GM19035 (cell line): Measurements from ENCODE around the gene C20orf141.
"Not testable (repeated sequence)": the region's sequence is repeated elsewhere in the genome, so short reads cannot be mapped to it uniquely, and the experiment has no call there.

Experiments
- ATAC-seq: cut with Tn5 transposase; IDR thresholded peaks from one replicate; pipeline ENCODE4 v1.9.1; 2021; ENCODE audit not compliant: unreplicated experiment

The C20orf141 gene

DNA sequence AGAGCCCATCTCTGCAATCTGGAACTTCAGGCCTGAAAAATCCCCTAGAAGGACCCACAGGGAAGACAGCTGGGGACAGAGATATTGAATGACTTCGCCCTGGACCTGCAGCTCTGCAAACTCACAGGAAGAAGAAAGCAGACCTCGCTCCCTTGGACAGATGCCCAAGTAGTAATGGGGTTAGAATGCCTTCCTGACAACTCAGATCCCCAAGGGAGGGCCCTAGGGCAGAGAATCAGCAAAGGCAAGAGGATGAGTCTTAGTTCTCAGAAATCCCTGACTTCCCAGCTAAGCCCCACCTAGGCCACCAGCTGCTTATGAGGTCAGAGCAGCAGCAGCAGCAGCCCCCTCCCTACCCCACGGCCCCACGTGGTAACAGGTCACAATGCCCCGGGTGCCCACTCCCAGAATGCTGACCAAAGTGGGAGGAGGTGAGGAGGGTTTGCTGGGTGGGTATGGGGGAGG is at the start of gene C20orf141:
Gene C20orf141, plus strand, starts transcription at position 401 of the 465 bp plus-strand sequence. CDS start 198 bp downstream, outside the sequence.
- no peak for ATAC-seq

- ATAC-seq: no peak
Observed at GRCh38 chr20:2767768-2768631, 46.8 kb upstream of the C20orf141 start.

DNA sequence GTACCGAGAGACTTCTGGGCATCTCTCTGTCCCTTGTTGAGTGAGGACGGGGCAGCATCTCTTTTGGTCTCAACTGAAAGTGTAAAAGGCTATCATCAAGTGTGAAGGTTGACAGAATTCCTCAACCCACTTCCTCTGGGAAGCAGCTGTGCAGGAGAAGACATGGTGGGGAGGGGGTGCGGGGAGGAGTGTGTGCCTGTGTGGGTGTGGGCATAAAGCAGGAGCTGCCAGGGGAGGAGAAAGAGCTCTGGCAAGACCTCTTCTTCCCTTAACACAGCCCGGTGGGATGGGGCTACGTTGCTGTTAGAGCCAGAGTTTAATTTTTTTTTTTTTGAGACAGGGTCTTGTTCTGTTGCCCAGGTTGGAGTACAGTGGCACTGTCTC is 46.2 kb upstream of the C20orf141 start:
- no peak for ATAC-seq

DNA sequence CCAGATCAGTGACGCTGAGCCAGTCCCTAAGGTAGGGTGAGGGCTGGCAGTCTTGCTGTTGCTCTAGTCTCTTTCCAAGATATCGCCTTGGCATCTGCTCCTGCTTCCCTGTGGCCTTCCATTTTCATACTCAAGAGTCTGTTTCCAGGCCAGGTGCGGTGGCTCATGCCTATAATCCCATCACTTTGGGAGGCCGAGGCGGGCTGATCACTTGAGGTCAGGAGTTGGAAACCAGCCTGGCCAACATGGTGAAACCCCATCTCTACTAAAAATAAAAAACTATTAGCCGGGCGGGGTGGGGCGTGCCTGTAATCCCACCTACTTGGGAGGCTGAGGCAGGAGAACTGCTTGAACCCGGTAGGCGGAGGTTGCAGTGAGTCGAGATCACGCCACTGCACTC is 44.7 kb upstream of the C20orf141 start:
- not testable (repeated sequence) for ATAC-seq

GRCh38 chr20:2771631-2772080 is 43.1 kb upstream of the C20orf141 start:
- no peak for ATAC-seq

DNA sequence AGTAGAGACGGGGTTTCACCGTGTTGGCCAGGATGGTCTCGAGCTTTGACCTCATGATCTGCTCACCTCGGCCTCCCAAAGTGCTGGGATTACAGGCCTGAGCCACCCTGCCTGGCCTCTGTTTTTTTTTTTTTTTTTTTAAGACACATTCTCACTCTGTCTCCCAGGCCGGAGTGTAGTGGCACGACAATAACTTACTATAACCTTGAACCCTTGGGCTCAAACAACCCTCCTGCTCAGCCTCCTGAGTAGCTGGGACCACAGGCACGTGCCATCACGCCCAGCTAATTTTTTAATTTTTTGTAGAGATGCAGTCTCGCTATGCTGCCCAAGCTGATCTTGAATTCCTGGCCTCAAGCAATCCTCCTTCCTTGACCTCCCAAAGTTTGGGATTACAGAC is 41.0 kb upstream of the C20orf141 start:
- ATAC-seq: no peak

DNA sequence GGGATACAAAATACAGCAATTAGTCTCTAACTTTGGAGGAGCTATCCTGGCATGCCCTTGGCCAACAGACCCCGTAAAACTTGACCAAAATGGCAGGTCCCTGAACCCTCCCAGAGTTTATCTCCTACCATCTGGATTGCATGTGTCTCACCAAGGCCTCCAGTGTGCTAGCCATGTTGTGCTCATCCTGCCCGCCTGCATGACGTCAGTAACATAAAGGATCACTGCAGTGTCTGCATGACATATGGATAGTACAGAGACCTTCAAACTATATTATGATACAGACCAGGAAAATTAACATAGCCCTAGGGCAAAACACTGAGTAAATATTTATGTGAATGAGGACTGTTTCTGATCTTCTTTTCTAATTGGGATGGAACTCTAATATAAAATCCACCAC is 39.6 kb upstream of the C20orf141 start:
- ATAC-seq: no peak

DNA sequence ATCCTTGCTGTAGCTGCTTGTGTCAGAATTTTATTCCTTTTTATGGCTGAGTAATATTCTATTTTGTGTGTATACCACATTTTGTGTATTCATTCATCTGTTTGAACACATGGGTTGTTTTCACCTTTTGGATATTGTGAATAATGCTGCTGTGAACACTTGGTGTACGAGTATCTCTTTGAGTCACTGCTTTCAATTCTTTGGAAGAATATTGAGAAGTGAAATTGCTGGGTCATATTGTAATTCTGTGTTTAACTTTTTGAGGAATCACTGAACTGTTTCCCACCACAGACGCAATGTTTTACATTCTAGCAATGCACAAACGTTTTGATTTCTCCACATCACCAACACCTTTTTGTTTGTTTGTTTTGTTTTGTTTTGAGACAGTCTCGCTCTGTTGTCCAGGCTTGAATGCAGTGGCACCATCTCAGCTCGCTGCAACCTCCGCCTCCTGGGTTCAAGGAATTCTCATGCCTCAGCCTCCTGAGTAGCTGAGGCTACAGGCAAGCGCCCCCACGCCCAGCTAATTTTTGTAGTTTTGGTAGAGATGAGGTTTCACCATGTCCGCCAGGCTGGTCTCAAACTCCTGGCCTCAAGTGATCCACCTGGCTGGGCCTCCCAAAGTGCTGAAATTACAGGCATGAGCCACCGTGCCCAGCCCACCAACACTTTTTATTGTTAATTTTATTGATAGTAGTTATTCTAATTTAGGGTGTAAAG is 36.0 kb upstream of the C20orf141 start:
- no peak for ATAC-seq

- no peak for ATAC-seq
Observed at GRCh38 chr20:2780948-2781347, 33.8 kb upstream of the C20orf141 start.

GRCh38 chr20:2783908-2784566 is 30.8 kb upstream of the C20orf141 start:
- ATAC-seq: no peak

GRCh38 chr20:2793471-2793870 is 21.3 kb upstream of the C20orf141 start:
- ATAC-seq: no peak

DNA sequence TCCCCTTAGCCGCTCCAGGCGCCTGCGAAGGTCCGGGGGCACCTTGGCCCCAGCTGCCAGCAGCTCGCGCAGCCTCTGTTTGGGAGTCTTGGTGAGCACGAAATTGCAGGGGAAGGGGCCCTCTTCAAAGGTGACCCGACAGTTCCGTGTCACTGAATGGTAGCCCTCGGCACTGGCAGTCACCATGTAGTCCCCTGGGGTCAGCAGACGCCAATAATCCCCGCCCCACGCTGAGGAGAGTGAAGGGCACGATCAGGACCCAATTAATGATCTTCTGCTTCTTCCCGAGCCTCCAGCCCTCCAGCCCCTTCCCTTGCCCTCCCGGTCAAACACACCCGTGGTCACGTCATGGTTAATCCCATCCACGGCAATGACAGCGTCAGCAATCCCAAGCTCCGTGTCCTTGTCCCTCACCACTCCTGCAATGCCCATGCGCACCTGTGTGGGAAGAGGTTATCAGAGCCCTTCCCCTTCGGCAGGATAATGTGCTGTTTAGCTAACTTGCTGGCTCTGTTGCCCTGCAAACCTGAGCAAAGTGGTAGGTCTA is 20.5 kb upstream of the C20orf141 start:
- no peak for ATAC-seq

DNA sequence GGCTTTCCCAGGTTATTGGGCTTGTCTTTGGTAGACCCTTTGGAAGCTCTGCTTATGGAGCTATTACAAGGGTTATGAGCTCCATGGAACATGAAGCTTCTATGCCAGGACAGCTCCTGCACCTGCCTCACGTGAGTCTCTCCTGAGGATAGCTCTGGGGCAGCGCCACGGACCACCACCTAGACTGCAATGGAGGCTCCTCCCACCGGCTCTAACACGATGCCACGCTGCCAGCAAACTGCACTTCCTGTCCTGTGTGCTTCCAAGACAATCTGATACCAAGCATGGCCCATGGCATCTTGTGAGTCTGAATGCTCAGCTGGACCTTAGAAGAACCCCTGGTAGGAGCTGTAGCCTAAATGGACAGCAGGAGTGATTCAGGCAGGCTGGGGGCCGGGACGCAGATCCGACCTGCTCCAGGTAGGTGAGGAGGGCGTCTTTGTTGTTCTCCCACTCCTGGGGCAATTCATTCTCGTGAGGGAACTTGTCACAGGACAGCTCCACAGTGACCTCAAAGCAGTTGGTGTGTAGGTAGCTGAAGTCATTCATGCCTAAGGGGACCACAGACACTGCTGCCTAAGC is 19.8 kb upstream of the C20orf141 start:
- ATAC-seq: no peak

- no peak for ATAC-seq
Observed at GRCh38 chr20:2795451-2795850, 19.3 kb upstream of the C20orf141 start.

GRCh38 chr20:2796011-2796660 is 18.7 kb upstream of the C20orf141 start:
- ATAC-seq: no peak

GRCh38 chr20:2797136-2797983 is 17.4 kb upstream of the C20orf141 start:
- ATAC-seq: no peak

GRCh38 chr20:2798095-2798805 is 16.5 kb upstream of the C20orf141 start:
- no peak for ATAC-seq

DNA sequence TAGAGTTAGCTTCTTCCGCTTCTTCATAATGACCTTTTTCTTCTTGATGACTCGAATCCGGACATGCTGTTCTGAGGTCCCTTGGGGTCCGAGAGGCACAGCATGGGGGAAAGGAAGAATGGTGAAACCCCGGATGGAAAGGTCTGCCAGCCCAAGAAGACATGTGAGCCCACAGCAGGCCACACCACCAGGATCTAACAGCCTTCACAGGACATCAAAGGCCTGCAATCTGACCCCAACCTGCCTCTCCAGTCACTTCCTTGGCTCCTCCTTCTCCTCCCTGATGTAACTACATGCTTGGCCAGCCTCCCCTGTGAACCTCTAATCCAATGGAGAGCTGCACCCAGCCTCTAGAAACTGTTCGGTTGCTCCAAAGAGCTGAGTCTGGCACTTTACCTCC is 16.0 kb upstream of the C20orf141 start:
- no peak for ATAC-seq

GRCh38 chr20:2799271-2799670 is 15.5 kb upstream of the C20orf141 start:
- no peak for ATAC-seq
